Measurements from ENCODE around the gene MRPS27. TPM values are rescaled to one million over a fixed set of nuclear protein-coding genes. Genes with fewer than 3 reads are reported as not detected.

Gene MRPS27
- total and polyA plus RNA-seq, 2 of the 13 experiments (the other 11 are each of a cell fraction or from before 2014, with no cell fraction given), result 71.8 to 115 TPM

- in situ Hi-C loops (cut with HindIII; ENCODE audit: extremely low pct_ligation_motif_present, low pct_unique_long_range_greater_than_20kb), result no loop called here
- no peak overlapping the region for H3K4me3 ChIP-seq (replicated peaks in 1 of 3; ENCODE audit: insufficient read depth in 1 of 3, low read depth in 2 of 3, low read length in 3 of 3)
- no peak for TF ChIP-seq ZNF264 (CRISPR knock-in tag; IDR thresholded peaks at IDR 0.05)
- no peak for TF ChIP-seq NFRKB (IDR thresholded peaks at IDR 0.05)
- no peak for TF ChIP-seq CTCF (CRISPR knock-in tag; IDR thresholded peaks at IDR 0.05)
- TF ChIP-seq PRDM15 (CRISPR knock-in tag; IDR thresholded peaks at IDR 0.05), result no peak
- TF ChIP-seq ZNF672 (CRISPR knock-in tag; IDR thresholded peaks at IDR 0.05), result no peak
- TF ChIP-seq FOXJ3 (CRISPR knock-in tag; IDR thresholded peaks at IDR 0.05; ENCODE audit: borderline replicate concordance), result no peak
- peak; percentile 32; the same call in 1 of the 2 replicates for TF ChIP-seq TCF7 (IDR thresholded peaks at IDR 0.05; ENCODE audit: low read depth)
- no peak for TF ChIP-seq SRF (IDR thresholded peaks at IDR 0.05; ENCODE audit: low read depth, low read length)
- TF ChIP-seq TCF7L2 (IDR thresholded peaks at IDR 0.05; ENCODE audit: low read depth, low read length), result peak; percentile 41; the same call in 1 of the 2 replicates
- no peak for TF ChIP-seq SIX4 (CRISPR knock-in tag; IDR thresholded peaks at IDR 0.05)
- TF ChIP-seq SAFB2 (CRISPR knock-in tag; IDR thresholded peaks at IDR 0.05; ENCODE audit: borderline replicate concordance, low read depth), result no peak
- TF ChIP-seq ZNF580 (CRISPR knock-in tag; IDR thresholded peaks at IDR 0.05; ENCODE audit: borderline replicate concordance, low read depth), result no peak
- no peak for TF ChIP-seq ZNF180 (CRISPR knock-in tag; IDR thresholded peaks at IDR 0.05; ENCODE audit: borderline replicate concordance, low read depth)
- ATAC-seq, result no peak
- no peaks in the 10 kb centered on the region for H3K79me2 ChIP-seq (ENCODE audit: insufficient read depth, low read length)
- H3K27me3 ChIP-seq (ENCODE audit: control insufficient read depth in 1 of 2, insufficient read depth in 2 of 2, low read length in 2 of 2), result no peaks in the 10 kb centered on the region
- 85% methylated on average over 6 of the region's 6 CpGs for WGBS (ENCODE audit: low lambda C conversion rate)
- no peak for FAIRE-seq
- H3K4me2 ChIP-seq (ENCODE audit: low read depth, low read length), result no peak overlapping the region
- no peaks in the 10 kb centered on the region for H3K4me1 ChIP-seq (ENCODE audit: insufficient read depth, low read length)
- intact Hi-C loops (cut with micrococcal nuclease; ENCODE audit: unreplicated experiment), result no loop called here
- H2AFZ ChIP-seq (ENCODE audit: low read length), result no peak overlapping the region
- no peak overlapping the region for H3K27ac ChIP-seq (ENCODE audit: extremely low read length, insufficient read depth, low read length)
- H3K9me3 ChIP-seq (ENCODE audit: low read length), result no peaks in the 10 kb centered on the region
- POLR2A ChIA-PET, result no interaction called here
- peaks cover 11 to 53% of the 10 kb centered on the region in 2 experiments for H3K36me3 ChIP-seq (replicated peaks in 1 of 2; ENCODE audit: control insufficient read depth in 1 of 2, insufficient read depth in 2 of 2, low read length in 2 of 2)
- no peak for DNase-seq (ENCODE audit: low spot score)
- no peaks in the 10 kb centered on the region for H4K20me1 ChIP-seq (ENCODE audit: insufficient read depth, low read length)
- H3K9ac ChIP-seq (ENCODE audit: insufficient read depth, low read depth, low read length), result no peak overlapping the region
- BruUV-seq (replicated peaks), result no TSS peak
- CTCF ChIA-PET (ENCODE audit: low intra/inter-chr PET ratio, low total read pairs), result no interaction called here
These were observed 87.9 kb downstream of the MRPS27 start for GRCh38 chr5:72231991-72232703.

Measured in HepG2 (cell line).